RWPE1 (cell line): ENCODE measurements around the gene ANKRD16.
"Not testable (repeated sequence)": the region's sequence is repeated elsewhere in the genome, so short reads cannot be mapped to it uniquely, and the experiment has no call there.

Source experiments
- CTCF ChIA-PET: fragments of 350-600 bp; sonication (Branson Sonifier 250); formaldehyde crosslinking; extraction: SDS; loops from one replicate; lab custom pipeline; 2021; lab: Yijun Ruan, JAX
- POLR2A ChIA-PET: fragments of 400-600 bp; formaldehyde crosslinking; extraction: SDS; loops from one replicate; lab custom pipeline; 2020; ENCODE audit warnings: antibody characterized with exemption; ENCODE audit not compliant: low non-redundant PET; lab: Yijun Ruan, JAX
- DNase-seq: peaks from one replicate; pipeline ENCODE4 v3.0.0; 2012; ENCODE audit warnings: low spot score
- H3K27ac ChIP-seq: fragments of 450-650 bp; 2 replicates; pipeline ENCODE4 v1.5.1; 2017
- TF ChIP-seq, protein P1 (sequence below): fragments of 450-650 bp; conservative IDR thresholded peaks from 2 replicates; pipeline ENCODE4 v1.5.1; 2017; ENCODE audit warnings: low read depth, mild to moderate bottlenecking

Gene ANKRD16

DNA sequence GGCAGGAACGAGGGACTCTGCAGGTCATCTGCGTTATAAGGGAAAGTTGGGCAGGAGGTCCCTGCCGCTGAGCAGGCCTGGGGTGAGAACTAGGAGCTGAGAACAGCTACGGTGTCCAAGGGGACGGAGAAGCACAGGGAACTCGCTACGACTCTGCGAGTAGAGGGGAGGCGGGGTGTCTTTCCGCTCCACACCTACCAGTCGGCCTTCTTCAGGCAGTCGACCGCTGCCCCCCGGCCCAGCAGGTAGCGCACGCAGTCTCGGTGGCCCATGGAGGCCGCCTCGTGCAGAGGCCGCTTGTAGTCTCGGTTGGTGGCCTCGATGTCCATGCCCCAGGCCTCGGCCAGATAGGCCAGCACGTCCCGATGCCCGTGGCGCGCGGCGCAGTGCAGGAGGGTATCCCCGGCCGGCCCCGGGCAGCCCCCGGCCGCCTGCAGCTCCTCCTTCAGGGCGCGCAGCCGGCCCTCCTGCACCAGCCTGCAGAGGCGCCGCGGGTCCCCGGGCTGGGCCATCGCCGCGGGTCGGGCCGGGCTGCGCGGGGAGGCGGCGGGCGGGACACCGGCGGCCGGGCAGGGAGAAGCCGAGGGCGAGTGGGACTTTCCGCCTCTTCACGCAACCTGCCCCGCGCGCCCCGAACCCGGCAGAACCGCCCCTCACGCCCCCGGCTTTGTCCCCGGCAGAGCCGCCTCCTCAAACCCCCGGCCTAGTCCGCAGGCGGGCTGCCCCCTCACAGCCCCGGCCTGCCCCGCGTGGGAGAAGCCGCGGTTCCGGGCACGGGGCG lies 660 bp downstream of the ANKRD16 start:
- peak overlapping the region; percentile 81 for H3K27ac ChIP-seq

DNA sequence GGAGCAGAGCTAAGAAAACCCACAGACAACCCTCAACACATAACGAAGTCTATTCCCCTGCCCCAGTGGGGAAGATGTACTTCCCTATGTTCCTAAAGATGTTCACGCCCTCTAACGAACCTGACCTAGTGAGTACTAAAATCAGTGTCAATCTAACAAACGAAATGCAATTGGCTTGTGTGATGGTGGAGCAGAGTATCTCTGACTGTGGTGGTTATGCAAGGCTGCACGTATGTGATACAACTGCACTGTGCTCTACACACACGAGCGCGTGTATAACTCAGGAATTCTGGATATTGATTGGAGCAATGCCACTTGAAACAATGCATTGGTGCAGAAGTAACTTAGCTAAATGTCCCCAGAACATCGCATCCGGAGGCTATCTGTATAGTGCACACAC lies 1.3 kb downstream of the ANKRD16 start:
- POLR2A ChIA-PET = no interaction called here
- TF ChIP-seq, protein P1, sequence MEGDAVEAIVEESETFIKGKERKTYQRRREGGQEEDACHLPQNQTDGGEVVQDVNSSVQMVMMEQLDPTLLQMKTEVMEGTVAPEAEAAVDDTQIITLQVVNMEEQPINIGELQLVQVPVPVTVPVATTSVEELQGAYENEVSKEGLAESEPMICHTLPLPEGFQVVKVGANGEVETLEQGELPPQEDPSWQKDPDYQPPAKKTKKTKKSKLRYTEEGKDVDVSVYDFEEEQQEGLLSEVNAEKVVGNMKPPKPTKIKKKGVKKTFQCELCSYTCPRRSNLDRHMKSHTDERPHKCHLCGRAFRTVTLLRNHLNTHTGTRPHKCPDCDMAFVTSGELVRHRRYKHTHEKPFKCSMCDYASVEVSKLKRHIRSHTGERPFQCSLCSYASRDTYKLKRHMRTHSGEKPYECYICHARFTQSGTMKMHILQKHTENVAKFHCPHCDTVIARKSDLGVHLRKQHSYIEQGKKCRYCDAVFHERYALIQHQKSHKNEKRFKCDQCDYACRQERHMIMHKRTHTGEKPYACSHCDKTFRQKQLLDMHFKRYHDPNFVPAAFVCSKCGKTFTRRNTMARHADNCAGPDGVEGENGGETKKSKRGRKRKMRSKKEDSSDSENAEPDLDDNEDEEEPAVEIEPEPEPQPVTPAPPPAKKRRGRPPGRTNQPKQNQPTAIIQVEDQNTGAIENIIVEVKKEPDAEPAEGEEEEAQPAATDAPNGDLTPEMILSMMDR = no peak
- H3K27ac ChIP-seq = peak overlapping the region; percentile 81
- CTCF ChIA-PET = interaction anchor here (0.6 kb wide), 1 partner anchor 281 kb away, joined by 3 read pairs; no protein-coding TSS in a partner anchor
- DNase-seq = no peak

More for the DNA sequence above, 660 bp downstream of the ANKRD16 start:
- TF ChIP-seq, protein P1 = 0 out of 2 replicates have a peak, but pooled peaks have one; percentile 22
- ChIA-PET CTCF (no interaction called here), POLR2A (interaction anchor here (0.6 kb wide), 1 partner anchor 147 kb away, joined by 5 read pairs; no protein-coding TSS in a partner anchor)
- DNase-seq = peak; percentile 25

DNA sequence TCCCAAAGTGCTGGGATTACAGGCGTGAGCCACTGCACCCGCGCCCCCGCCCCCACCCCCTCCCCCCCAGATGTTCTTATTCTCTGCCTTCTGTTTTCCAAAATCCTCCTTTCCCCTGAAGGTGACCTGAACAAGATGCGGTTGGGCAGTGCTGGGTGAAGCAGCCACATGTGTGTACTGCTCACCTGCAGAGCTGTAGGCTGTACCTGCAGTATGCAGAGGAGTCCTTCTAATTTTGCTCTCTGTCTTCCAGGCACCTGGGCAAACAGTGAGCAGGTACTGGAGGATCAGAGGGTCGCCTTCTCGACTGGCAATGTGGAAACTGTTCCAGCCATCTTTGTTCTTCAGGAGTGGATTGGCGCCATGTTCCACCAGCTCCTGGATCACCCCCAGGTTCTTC lies 2.1 kb downstream of the ANKRD16 start:
- no peak for DNase-seq
- no peak overlapping the region for H3K27ac ChIP-seq
- TF ChIP-seq, protein P1 = no peak
- POLR2A ChIA-PET = no interaction called here
- CTCF ChIA-PET = interaction anchor here (0.6 kb wide), 1 partner anchor 449 kb away, joined by 4 read pairs; no protein-coding TSS in a partner anchor

DNA sequence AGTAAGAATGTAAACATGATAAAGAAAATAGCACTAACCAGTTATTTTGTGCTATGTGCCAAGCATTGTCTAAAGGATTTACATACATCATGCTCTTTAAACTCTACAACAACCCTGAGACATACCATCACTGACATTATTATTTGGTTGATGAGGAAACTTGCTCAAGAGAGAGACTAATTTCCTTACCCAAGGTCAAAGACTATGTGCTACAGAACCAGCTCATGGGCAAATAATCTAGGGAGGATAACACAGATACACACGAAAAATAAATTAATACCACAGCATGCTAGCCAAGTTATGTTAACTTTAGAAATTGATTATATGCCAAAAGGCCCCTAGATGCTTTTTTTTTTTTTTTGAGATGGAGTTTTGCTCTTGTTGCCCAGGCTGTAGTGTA lies 2.7 kb downstream of the ANKRD16 start:
- POLR2A ChIA-PET = no interaction called here
- DNase-seq = no peak
- H3K27ac ChIP-seq = no peak overlapping the region
- CTCF ChIA-PET = interaction anchor here (0.6 kb wide), 1 partner anchor 448 kb away, joined by 4 read pairs; no protein-coding TSS in a partner anchor
- TF ChIP-seq, protein P1 = no peak

DNA sequence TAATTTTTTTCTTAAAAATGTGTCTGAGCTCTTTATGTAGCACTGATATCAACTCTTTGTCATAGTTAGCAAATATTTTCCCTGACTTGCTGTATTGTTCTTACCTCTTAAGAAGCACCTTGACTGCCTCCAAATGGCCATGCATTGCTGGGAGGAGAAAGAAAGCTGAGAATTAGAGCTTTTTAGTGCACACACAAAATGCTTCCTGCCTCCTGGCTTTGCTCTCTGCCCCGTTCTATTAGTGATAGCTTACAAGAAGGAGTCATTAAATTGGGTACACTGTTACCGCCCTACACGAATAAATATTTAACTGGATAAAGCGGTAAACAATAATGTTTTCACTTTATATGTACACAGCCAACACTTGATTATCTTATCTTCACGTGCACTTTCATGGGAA lies 4.1 kb downstream of the ANKRD16 start:
- ChIA-PET POLR2A (no interaction called here), CTCF (interaction anchor here (0.8 kb wide), 1 partner anchor 1071 kb away, joined by 3 read pairs; no protein-coding TSS in a partner anchor)
- TF ChIP-seq, protein P1 = no peak
- DNase-seq = no peak
- H3K27ac ChIP-seq = no peak overlapping the region

DNA sequence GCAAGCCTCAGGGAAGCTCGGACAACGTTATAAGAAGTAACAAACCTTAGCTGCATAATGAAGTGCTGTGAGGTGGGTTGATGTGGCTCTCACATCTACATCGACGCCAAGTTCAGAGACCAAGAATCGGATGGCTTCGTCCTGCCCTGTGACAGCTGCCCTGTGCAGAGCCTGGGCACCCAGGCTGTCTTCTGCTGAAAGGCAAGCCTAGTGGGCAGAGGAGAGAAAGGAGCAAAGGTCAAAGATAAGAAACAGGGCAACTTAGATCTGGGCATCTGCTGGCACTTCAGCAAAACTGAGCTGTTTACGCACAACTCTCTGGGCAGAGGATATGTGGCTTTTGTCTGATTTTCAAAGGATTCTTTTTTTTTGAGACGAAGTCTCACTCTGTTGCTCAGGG lies 6.7 kb downstream of the ANKRD16 start:
- CTCF ChIA-PET = interaction anchor here (0.9 kb wide), 1 partner anchor 60 kb away, joined by 3 read pairs; no protein-coding TSS in a partner anchor
- TF ChIP-seq, protein P1 = no peak
- no peak for DNase-seq
- POLR2A ChIA-PET = no interaction called here
- peak overlapping the region; percentile 69 for H3K27ac ChIP-seq

DNA sequence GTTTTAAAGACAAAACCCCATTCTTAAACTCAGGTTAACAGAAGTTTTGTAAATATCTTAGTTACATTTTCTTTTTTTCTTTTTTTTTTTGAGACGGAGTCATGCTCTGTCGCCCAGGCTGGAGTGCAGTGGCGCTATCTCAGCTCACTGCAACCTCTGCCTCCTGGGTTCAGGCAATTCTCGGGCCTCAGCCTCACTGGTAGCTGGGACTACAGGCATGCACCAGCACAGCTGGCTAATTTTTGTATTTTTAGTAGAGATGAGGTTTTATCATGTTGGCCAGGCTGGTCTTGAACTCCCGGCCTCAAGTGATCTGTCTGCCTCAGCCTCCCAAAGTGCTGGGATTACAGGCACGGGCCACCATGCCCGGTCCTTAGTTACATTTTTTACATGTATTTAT lies 12.7 kb downstream of the ANKRD16 start:
- POLR2A ChIA-PET, DNase-seq, H3K27ac ChIP-seq: not testable (repeated sequence)
- CTCF ChIA-PET = interaction anchor here (0.6 to 0.7 kb wide), 2 partner anchors 26 to 31 kb away, joined by 4 read pairs; no protein-coding TSS in a partner anchor
